Neutrophil (primary cell): Measurements from ENCODE around the gene SSPN.

Experiments used
- H3K27ac ChIP-seq: fragments of 200-600 bp; sonication (generic); 2 replicates; pipeline ENCODE4 v1.5.1; 2016; ENCODE audit warnings: mild to moderate bottlenecking, moderate library complexity
- H3K27me3 ChIP-seq: fragments of 200-600 bp; sonication (generic); 2 replicates; pipeline ENCODE4 v1.6.0; 2016; ENCODE audit warnings: mild to moderate bottlenecking
- H3K36me3 ChIP-seq: fragments of 200-600 bp; sonication (generic); 2 replicates; pipeline ENCODE4 v1.5.1; 2017
- H3K4me1 ChIP-seq, 2 experiments: fragments of 200-600 bp in 1 of 2; sonication (generic) in 1 of 2; 1 replicate in 1 of 2; 2 replicates in 1 of 2; pipeline versions ENCODE4 v1.5.1 to v1.6.1; 2013 to 2016; ENCODE audit warnings: low read depth in 1 of 2, low read length in 1 of 2, mild to moderate bottlenecking in 1 of 2, moderate library complexity in 1 of 2; ENCODE audit not compliant: control insufficient read depth in 1 of 2, insufficient read depth in 1 of 2
- H3K4me3 ChIP-seq, 2 experiments: fragments of 200-600 bp in 1 of 2; sonication (generic) in 1 of 2; 1 replicate in 1 of 2; 2 replicates in 1 of 2; pipeline ENCODE4 v1.5.1; 2013 to 2016; ENCODE audit warnings: low read depth in 1 of 2, low read length in 1 of 2, mild to moderate bottlenecking in 1 of 2, moderate library complexity in 1 of 2
- H3K9me3 ChIP-seq: fragments of 200-600 bp; sonication (generic); 2 replicates; pipeline ENCODE4 v1.5.1; 2016
- TF ChIP-seq, protein P1 (sequence below): fragments of 200-600 bp; sonication (generic); IDR thresholded peaks from 2 replicates; pipeline ENCODE4 v1.5.1; 2016; ENCODE audit warnings: antibody characterized with exemption

The SSPN gene

DNA sequence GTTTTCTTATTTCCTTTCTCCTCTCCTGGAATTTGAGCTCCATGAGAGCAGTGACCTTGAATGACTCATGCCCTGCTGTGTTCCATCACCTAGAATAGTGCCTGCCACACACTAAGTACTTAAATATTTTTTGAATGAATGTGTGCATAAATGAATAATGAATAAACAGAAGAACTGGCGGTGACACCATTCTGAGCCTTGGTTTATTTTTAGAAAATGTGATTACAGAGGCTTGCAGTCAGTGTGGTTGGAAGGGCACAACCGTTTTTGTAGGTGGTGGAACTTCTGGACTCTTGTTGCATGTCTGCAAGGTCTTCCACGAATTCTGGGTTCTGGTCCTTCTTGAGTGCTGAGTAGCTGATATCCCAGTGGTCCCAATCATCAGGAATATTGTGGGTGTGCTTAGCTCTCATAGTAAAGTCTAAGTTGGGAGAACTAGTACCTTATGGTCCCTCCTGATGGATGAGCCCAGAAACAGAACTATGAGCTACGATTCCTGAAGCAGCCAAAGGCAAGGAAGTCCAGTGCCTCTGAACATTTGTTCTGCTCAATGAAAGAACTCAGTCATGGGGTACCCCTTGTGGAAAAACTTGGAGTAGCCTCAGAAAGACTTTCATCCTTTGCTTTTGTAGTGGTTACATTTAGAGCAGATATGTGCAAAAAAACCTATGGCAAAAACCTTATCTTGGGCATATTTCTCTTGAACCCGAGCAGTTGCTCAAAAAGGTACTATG lies 41.8 kb upstream of the SSPN start:
- no peak overlapping the region for H3K27ac ChIP-seq
- H3K4me3 ChIP-seq, result no peak overlapping the region
- no peaks in the 10 kb centered on the region for H3K4me1 ChIP-seq

GRCh38 chr12:26156201-26156871 lies 39.0 kb upstream of the SSPN start:
- TF ChIP-seq, protein P1, sequence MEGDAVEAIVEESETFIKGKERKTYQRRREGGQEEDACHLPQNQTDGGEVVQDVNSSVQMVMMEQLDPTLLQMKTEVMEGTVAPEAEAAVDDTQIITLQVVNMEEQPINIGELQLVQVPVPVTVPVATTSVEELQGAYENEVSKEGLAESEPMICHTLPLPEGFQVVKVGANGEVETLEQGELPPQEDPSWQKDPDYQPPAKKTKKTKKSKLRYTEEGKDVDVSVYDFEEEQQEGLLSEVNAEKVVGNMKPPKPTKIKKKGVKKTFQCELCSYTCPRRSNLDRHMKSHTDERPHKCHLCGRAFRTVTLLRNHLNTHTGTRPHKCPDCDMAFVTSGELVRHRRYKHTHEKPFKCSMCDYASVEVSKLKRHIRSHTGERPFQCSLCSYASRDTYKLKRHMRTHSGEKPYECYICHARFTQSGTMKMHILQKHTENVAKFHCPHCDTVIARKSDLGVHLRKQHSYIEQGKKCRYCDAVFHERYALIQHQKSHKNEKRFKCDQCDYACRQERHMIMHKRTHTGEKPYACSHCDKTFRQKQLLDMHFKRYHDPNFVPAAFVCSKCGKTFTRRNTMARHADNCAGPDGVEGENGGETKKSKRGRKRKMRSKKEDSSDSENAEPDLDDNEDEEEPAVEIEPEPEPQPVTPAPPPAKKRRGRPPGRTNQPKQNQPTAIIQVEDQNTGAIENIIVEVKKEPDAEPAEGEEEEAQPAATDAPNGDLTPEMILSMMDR, result no peak
- H3K9me3 ChIP-seq, result no peaks in the 10 kb centered on the region
- H3K36me3 ChIP-seq, result no peaks in the 10 kb centered on the region
- no peaks in the 10 kb centered on the region for H3K4me1 ChIP-seq
- no peak overlapping the region for H3K27ac ChIP-seq
- no peak overlapping the region for H3K4me3 ChIP-seq
- H3K27me3 ChIP-seq, result no peaks in the 10 kb centered on the region

More for the DNA sequence above, 41.8 kb upstream of the SSPN start:
- Histone ChIP-seq H3K36me3 (no peaks in the 10 kb centered on the region), H3K9me3 (no peaks in the 10 kb centered on the region), H3K27me3 (no peaks in the 10 kb centered on the region)
- TF ChIP-seq, protein P1, result no peak

GRCh38 chr12:26157001-26157400 lies 38.4 kb upstream of the SSPN start:
- TF ChIP-seq, protein P1, result no peak
- no peaks in the 10 kb centered on the region for H3K27me3 ChIP-seq
- no peaks in the 10 kb centered on the region for H3K4me1 ChIP-seq
- no peak overlapping the region for H3K27ac ChIP-seq
- H3K4me3 ChIP-seq, result no peak overlapping the region
- no peaks in the 10 kb centered on the region for H3K9me3 ChIP-seq
- no peaks in the 10 kb centered on the region for H3K36me3 ChIP-seq

- Histone ChIP-seq H3K36me3 (no peaks in the 10 kb centered on the region), H3K4me3 (no peak overlapping the region), H3K9me3 (no peaks in the 10 kb centered on the region), H3K27me3 (no peaks in the 10 kb centered on the region), H3K4me1 (no peaks in the 10 kb centered on the region), H3K27ac (no peak overlapping the region)
- TF ChIP-seq, protein P1, result no peak
Observed at GRCh38 chr12:26158078-26158764, 37.2 kb upstream of the SSPN start.

- H3K9me3 ChIP-seq, result no peaks in the 10 kb centered on the region
- H3K36me3 ChIP-seq, result no peaks in the 10 kb centered on the region
- H3K4me1 ChIP-seq, result no peaks in the 10 kb centered on the region
- H3K27me3 ChIP-seq, result no peaks in the 10 kb centered on the region
- H3K4me3 ChIP-seq, result no peak overlapping the region
- TF ChIP-seq, protein P1, result no peak
- no peak overlapping the region for H3K27ac ChIP-seq
Observed at GRCh38 chr12:26162174-26162573, 33.2 kb upstream of the SSPN start.
